Hypothalamus (tissue), 51 donors: ENCODE results near the gene PIK3R4.

Source experiments
- DNase-seq, 51 donors: peaks; one replicate each; lab custom pipeline; 2025; lab: John Stamatoyannopoulos, UW

Gene PIK3R4

DNA sequence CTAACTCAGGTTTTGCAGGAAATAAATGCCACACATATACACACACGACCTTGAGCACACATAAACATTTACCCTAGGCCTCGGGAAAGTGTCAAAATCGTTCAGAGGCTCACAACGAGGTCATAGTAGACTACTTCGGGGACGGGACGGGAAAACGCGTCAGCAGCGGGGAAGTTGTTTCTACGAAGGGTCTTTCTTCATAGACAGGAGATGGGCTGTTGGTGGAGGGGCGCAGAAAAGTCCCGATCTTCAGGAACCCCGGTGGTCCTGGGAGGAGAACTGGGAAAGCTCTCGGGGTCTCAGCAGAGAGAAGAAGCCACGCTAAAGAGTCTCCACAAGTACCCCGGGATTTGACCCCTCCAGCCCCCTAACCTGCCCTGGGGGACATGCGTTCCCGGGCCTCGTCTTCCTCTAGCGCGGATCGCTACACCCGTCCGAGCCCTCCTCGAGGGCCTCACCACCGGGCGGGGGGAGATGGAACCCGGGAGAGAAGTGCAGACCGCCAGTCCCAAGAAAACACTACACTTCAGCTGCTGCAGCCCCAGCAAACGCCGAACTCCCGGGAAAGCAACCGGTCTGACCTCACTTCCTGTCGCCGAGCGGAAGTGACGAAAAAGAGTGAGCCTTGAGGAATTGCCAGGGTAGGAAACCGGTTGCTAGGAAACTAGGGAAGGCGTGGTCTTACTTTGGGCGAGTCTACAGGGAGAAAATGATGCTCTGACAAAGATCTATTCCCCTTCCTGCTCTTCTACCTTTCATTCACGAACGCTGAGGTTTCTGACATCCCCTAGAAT, at the start of gene PIK3R4:
PIK3R4 (minus strand) TSS at position 584 of the 794 bp plus-strand sequence. CDS start 1,611 bp downstream, outside the sequence.
- DNase-seq: peak; percentile 66 to 99 (median 91)

DNA sequence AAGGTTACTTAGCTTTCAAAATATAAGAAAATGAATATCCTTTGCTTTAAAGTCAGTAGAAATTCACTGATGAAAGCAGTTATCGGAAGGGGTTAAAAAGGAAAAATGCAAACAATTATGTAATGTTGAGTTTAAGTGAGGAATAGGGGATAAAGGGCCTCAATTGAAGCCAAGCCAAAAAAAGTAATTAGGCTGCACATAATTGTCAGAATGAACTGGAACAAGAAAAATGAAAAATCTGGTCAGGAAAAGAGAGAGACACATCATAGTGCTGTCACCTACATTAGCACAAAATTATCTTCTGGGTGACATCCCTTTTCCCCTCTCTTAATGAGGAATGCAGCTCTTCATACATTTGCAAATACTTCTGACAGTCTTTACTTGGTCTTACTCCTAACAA, 48.8 kb upstream of the PIK3R4 start:
- DNase-seq: no peak

DNA sequence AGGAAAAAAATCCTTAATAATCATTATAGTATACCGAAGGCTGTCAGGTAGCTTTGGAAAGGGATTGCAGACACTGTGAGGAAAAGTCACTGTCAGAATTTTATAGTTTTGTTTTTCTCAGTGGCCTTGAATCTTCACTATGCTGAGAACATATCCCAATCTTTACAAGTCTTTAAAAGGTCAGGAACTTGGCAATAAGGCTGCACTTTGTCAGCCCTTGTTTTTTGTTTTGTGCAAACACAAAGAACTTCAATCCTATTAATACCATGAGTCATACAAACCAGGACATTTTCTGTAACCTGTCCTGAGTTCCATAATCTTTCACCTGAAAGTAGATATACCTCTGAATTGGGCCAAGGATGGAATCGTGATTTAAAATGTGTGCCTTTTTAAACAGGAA, 45.6 kb upstream of the PIK3R4 start:
- DNase-seq: no peak

DNA sequence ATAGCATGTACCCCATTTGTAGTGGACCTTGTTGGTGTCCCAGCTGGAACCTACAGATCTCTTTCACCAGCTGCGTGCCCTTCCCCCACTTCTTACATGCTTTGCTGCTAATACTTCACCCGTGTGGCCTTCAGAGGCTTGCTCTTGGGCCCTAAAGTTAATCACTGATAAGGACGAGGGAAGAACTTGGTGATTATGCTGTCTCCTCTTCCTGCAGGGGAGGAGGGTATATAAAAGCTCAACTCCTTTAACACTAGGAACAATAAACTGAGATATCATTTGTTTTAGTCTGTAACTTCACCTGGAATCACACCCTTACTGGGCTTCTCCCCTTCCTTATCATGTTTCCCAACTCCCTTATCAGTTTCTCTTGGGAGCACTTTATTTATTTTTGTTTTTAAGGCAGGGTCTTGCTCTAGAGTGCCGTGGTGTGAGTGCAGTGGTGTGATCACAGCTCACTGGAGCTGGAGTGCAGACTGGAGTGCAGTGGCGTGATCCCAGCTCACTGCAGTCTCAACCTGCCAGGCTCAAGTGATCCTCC, 43.2 kb upstream of the PIK3R4 start:
- DNase-seq: no peak

DNA sequence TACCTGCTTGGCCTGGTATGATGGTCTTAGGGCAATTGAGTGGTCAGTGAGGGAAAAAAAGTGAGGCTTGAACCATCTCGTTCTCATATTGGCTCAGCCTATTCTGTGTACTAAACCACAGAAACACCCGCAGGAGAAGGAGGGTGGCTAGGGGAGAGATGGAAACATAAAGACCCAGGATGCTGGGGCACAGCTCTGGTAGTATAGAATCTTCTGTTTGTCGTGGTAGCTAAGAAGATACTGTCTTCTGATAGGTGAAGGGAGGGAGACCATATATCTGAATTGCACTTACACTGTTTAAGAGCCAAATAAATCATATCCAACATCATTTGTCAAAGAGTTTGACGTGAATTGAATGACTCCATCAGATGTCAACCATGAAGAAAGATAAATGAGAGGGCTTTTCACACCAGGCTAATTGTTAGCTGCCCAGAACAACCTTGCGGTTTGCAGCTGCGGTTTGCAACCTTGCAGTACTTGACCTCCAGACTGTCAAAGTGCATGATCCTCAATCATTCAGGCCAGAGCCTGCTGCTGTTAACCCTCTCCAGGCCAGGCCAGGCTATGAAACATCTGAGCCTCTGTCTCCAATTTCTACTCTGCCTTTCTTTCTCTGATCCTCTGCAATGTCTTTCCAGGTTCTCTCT, 40.9 kb upstream of the PIK3R4 start:
- DNase-seq: no peak

DNA sequence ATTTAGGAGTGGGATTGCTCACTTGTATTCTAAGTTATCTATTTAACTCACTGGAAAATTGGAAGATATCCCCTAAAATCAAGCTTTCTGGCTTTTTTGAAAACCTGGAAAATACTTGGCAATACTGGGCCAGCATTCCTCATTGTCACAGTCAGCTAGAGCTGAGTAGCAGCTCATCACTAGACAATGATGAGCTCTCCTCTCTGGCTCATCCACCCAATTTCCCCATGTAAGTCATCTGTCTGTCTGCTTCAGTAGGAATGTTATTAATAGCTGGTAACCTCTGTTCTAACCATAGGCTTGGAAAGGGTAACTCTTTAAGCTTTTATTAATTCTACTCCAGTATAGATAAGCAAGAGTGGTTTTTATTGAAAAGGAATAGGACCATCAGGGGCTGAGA, 39.7 kb upstream of the PIK3R4 start:
- no peak for DNase-seq

DNA sequence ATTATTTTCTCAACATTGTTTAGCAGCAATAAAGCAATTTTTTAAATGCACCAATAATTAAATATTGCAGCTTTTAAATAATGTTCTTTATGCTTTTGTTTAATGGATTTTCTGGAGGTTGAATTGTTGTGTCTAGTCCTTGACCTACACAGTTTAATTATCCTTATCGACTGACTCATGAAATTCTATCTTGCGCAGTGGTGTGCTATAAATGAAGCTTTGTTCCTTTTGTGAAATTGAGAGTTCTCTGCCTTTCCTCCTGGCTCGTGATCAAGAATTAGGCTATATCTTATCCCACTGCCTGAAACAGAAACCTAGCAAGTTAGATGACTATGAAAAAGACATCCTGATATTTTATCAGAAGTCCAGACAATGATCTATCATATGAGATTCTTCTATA, 37.0 kb upstream of the PIK3R4 start:
- DNase-seq: no peak

DNA sequence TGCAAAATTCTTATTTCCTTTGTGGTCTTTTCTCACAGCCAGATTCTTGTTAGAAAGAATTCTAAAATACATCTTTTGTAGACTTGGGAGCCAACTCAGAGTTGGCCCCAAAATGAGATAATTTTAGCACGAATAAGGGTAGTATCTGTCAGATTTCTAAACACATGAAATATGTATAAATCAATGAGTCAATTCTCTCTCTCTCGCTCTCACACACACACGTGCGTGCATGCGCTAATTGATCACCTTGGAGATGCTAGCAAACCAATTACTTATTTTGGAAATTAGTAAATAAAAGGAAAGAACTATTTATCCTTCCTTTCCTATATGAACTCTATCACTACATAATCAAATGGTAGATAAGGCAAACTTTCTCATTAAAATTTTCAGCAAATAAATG, 32.9 kb upstream of the PIK3R4 start:
- DNase-seq: no peak

DNA sequence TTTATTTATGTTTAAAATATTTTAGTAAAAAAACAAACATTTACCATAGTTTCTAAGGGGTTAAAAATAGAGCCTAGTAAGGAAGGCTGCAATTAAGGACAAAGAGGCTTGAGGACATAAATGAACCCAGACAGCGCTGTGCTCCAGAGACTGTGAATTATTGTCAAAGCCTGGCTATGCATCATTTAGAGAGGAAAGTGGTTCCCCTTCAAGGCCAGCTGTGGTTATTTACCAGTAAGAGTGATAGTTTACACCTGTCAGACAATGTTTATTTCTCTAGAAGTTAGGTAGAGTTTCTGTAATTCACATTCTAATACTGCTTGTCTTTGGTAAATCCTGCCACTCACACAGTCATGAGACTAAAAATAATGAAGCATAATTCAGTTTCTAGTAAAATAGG, 32.4 kb upstream of the PIK3R4 start:
- DNase-seq: no peak

DNA sequence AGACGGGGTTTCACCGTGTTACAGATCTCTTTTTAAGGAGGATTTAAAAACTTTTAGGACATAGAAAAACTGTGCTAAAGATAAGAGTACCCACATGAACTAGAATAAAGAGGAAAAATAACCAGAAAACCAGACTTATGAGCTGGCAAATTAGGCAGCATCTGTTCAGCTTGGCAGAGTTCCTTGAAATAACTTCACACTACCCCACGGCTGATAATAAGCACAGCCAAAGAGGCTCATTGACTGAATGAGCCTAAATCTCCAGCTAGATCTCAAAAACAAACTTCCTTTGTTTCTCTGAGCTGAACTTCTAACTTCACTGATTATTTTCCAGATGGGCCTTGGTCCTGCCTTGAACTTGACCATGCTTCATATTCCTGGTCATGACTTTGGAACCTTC, 26.7 kb upstream of the PIK3R4 start:
- DNase-seq: peak in 1 of 51 donors; percentile 4

DNA sequence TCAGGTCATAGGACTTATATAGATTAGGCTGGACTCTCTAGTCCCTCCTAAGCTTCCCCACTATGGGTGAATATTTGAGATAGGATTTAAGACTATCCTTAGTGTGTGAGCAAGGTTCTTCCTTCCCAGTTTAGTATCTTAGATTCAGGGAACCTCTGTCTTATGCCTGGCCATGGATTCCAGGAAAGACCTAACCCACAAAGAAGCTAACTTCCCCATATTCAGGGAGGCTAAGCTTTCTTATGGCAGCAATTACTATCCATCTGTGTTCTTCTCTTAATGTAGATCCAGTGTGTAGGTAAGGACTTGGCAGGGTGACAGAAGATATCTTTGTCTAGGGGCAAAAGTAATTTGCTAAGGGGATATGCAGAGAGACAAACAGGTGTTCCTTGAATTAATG, 25.5 kb upstream of the PIK3R4 start:
- DNase-seq: no peak

DNA sequence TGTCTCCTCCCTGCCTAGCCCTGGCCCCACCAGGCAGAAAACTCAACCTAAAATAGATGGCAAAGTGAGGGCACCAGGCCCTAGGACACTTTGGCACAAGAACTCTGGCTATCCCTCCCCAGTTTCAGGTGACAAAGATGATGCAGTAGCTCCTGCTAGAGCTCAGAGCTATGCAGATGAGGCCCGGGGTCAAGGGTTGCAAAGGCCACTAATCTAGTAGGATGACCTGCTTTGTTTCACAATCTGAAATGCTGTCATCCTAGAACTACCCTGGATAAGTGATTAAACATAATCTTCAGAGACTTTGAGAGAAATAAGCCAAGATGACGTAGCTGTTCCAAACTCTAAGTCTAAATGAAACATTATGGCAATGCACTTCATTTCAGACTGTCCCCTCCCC, 24.0 kb upstream of the PIK3R4 start:
- no peak for DNase-seq

DNA sequence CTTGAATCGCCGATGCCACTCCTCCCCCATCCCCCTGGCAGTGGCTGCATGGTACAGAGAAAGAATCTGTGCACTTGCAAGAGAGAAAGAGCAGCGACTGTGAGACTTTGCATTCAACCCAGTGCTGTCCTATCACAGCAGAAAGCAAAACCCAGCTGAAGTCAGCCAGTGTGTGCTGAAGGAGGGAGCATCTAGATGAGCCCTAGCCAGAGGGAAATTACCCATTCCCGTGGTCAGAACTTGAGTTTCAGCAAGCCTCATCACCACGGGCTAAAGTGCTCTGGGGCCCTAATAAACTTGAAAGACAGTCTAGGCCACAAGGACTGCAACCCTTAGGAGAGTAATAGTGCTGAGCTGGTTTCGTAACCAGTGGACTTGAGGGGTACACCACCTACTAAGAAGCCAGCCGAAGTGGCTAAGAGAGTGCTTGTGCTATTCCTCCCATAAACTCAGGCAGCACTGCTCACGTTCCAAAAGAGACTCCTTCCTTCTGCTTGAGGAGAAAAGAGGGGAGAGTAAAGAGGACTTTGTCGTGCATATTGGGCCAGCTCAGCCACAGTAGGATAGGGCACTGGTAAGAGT, 15.2 kb upstream of the PIK3R4 start:
- DNase-seq: no peak

DNA sequence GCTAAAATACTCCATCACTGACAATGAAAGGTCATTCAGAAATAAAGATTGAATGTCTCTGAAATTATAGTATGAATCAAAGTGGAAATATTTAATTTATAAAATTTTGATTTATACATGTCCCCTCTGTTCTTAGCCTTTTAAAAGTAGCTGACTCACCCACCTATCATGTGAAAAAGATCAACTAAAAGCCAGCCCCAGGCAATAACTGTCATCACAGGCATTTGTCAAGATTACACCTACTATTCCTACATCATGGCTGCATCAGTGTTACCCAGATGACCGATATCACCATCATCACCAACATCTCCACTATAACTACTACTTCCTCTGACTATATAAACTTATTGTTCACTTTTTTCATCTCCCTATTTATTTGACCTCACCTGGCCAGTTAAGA, 14.3 kb upstream of the PIK3R4 start:
- no peak for DNase-seq

DNA sequence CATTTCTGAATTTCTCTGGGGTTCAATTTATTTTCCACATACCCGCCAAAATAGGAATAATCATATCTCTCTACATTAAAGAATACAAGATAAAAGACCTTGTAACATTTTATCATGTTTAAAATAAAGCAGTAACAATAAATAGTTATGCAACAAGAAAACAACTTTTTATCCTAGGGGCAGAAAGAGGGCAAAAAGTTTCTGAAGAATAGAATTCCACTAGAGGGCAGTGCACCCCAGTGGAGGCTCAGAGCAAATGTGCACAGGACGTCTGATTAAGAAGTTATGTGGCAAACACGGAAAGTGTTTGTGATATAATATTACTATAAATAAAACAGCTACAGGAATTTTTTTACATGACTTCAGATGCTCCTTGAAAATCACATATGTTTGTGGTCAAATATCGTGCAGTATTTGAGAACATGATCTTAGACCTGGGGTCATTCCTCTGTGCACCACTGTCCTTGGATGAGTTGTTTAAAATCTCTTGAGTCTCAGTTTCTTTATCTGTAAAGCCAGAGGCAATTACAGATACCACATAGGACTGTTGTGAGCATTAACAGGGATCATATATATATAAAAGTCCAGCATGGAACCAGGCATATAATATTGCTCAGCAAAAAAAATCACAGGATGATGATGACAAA, 13.2 kb upstream of the PIK3R4 start:
- peak in 17 of 51 donors; percentile 3 to 46 (median 23) for DNase-seq

DNA sequence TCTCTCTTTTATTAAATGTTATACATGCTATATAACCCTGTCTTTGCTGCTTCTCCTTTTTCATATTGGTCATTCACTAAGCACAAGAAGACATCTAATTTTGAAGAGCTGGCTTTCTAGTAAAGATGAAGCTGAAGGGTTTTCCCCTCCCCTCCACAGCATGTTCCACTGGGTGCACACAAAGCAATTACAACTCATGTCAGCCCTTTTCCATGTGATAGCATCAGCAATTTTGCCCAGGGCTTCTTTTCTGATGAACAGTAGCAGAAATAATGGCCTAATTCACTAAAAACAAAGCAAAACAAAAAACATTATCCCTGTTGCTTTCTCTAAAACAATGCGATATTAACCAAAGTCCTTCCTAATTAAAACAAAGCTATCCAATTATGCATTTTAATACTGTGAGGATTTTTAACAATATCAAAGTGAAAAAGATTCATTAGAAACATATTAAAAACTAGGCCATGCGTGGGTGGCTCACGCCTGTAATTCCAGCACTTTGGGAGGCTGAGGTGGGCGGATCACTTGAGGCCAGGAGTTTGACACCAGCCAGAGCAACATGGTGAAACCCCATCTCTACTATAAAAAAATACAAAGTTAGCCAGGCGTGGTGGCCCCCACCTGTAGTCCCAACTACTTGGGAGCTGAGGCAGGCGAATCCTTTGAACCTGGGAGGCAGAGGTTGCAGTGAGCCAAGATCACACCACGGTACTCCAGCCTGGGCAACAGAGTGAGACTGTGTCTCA, 12.2 kb upstream of the PIK3R4 start:
- DNase-seq: no peak

DNA sequence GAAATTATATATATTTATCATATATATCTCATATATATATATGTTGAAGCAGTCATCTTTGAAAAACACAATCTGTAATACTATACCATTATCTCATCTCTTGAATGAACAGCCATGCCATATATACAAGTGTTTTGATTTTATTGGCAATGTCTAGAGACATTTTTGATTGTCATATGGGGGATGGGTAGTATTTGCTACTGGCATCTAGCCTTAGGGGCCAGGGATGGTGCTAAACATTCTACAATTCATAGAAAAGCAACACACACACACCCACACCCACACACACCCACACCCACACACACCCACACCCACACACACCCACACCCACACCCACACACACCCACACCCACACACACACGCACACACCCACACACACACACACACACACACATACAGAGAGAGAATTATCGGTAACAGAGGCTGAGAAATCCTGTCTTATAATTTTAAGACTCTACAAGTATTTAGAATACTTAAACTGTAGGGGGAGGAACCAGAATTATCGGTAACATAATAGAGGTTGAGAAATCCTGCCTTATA, 11.1 kb upstream of the PIK3R4 start:
- no peak for DNase-seq

DNA sequence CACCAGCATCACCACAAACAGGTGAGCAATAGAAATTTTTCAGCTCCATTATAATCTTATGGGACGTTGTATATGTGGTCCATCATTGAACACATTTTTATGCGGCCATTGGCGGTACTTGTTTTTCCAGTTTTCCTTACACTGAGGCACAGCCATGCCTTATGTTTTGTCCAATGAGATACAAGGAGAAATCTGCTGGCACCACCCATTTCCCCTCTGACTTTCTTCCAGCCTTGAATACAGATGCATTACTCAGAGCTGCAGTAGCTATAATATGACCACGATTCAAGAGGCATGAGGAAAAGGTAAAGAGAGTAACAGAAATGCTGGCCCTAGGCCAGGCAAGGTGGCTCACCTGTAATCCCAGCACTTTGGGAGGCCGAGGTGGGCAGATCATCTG, 9.0 kb upstream of the PIK3R4 start:
- DNase-seq: no peak

DNA sequence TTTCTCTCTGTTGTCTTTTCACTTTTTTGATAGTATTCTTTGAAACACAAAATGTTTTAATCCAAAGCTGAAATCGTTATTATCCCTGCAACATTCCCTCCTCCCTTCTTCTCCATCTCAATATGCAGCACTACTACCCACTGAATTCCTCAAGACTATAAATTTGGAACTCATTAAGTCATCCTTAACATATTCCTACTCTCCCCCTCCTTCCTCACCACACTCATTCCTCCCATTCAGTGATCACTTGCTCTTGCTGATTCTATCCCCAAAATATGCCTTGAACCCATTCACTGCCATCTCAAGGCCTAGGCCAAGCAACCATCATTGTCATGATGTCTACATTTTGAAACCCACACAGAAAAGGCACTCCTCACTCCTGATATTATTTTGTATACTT, 2.4 kb upstream of the PIK3R4 start:
- DNase-seq: no peak

DNA sequence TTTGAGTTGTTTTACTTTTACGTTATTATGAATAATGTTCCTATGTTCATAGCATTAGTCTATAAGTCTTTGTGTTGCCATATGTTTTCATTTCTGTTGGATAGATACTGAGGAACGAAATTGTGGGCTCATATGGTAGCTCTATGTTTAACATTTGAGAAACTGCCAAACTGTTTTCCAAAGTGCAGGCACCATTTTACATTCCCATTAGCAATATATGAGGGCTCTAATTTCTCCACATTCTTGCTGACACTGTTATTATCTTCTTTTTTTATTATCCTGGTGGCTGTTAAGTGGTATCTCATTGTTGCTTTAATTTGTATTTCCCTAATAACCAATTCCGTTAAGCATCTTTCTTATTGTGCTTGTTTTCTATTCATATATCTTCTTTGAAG, 1.8 kb upstream of the PIK3R4 start:
- DNase-seq: no peak
